IMR-90 (cell line): ENCODE data around the gene VOPP1. TPM values are rescaled to one million over a fixed set of nuclear protein-coding genes. Genes with fewer than 3 reads are reported as not detected.

Source experiments
- ATAC-seq: fragments of 200-7000 bp; cut with Tn5 transposase; 2 replicates; pipeline ENCODE4 v1.9.1; 2020; ENCODE audit warnings: low read depth, mild to moderate bottlenecking, moderate library complexity
- BruUV-seq: library from RNA; stranded (reverse); fragments of 400-500 nt; replicated peaks from 2 replicates; lab custom pipeline; 2021; lab: Mats Ljungman, UMichigan
- CTCF ChIA-PET: fragments of 300-600 bp; formaldehyde crosslinking; extraction: SDS; loops from one replicate; lab custom pipeline; 2021; ENCODE audit warnings: antibody characterized with exemption; lab: Yijun Ruan, JAX
- POLR2A ChIA-PET: fragments of 300-600 bp; sonication (Branson Sonifier 250); formaldehyde crosslinking; loops from one replicate; lab custom pipeline; 2022; ENCODE audit warnings: antibody characterized with exemption; ENCODE audit not compliant: unreplicated experiment; lab: Charles Lee
- DNase-seq: peaks from one replicate; pipeline ENCODE4 v3.0.0; 2013
- H2AFZ ChIP-seq: replicated peaks from 2 replicates; pipeline ENCODE3; 2013; ENCODE audit warnings: low read length, mild to moderate bottlenecking; ENCODE audit not compliant: poor library complexity
- H2AK5ac ChIP-seq: 2 replicates; pipeline ENCODE4 v1.6.1; 2013; ENCODE audit warnings: low read depth, low read length, inconsistent platforms
- H2AK9ac ChIP-seq: replicated peaks from 2 replicates; pipeline ENCODE3; 2013; ENCODE audit warnings: mild to moderate bottlenecking, low read depth, low read length, moderate library complexity; ENCODE audit not compliant: poor library complexity
- H2BK120ac ChIP-seq: 2 replicates; pipeline ENCODE4 v1.6.1; 2013; ENCODE audit warnings: low read depth, low read length, inconsistent platforms
- H2BK15ac ChIP-seq: 3 replicates; pipeline ENCODE4 v1.6.1; 2013; ENCODE audit warnings: low read depth, low read length, inconsistent platforms
- H2BK20ac ChIP-seq: 2 replicates; pipeline ENCODE4 v1.6.1; 2013; ENCODE audit warnings: low read depth, mild to moderate bottlenecking, inconsistent platforms, low read length, moderate library complexity
- H2BK5ac ChIP-seq: 2 replicates; pipeline ENCODE4 v1.6.1; 2013; ENCODE audit warnings: mild to moderate bottlenecking, low read depth, low read length, inconsistent platforms; ENCODE audit not compliant: poor library complexity, severe bottlenecking
- H3K14ac ChIP-seq: replicated peaks from 2 replicates; pipeline ENCODE4 v1.6.1; 2013; ENCODE audit warnings: low read depth, low read length, inconsistent platforms
- H3K18ac ChIP-seq: 2 replicates; pipeline ENCODE4 v1.6.1; 2013; ENCODE audit warnings: low read depth, low read length, control low read depth
- H3K23ac ChIP-seq: 2 replicates; pipeline ENCODE4 v1.6.1; 2013; ENCODE audit warnings: low read depth, low read length, inconsistent platforms
- H3K27ac ChIP-seq: 2 replicates; pipeline ENCODE4 v1.5.1; 2013; ENCODE audit warnings: mild to moderate bottlenecking, control low read depth, low read length; ENCODE audit not compliant: insufficient read depth
- H3K27me3 ChIP-seq: 2 replicates; pipeline ENCODE4 v1.6.1; 2013; ENCODE audit warnings: low read length; ENCODE audit not compliant: control insufficient read depth, insufficient read depth
- H3K36me3 ChIP-seq: 2 replicates; pipeline ENCODE4 v1.6.1; 2013; ENCODE audit warnings: low read length, mixed read lengths; ENCODE audit not compliant: control insufficient read depth, insufficient read depth
- H3K4ac ChIP-seq: 2 replicates; pipeline ENCODE4 v1.6.1; 2013; ENCODE audit warnings: low read depth, low read length, inconsistent platforms
- H3K4me1 ChIP-seq: 2 replicates; pipeline ENCODE4 v1.6.1; 2013; ENCODE audit warnings: low read length, mixed read lengths; ENCODE audit not compliant: control insufficient read depth, insufficient read depth
- H3K4me2 ChIP-seq: 2 replicates; pipeline ENCODE4 v1.6.1; 2013; ENCODE audit warnings: low read depth, mild to moderate bottlenecking, control low read depth, low read length, moderate library complexity
- H3K4me3 ChIP-seq: 2 replicates; pipeline ENCODE4 v1.5.1; 2013; ENCODE audit warnings: low read depth, mild to moderate bottlenecking, control low read depth, low read length, moderate library complexity; ENCODE audit not compliant: insufficient read depth
- H3K56ac ChIP-seq: 2 replicates; pipeline ENCODE4 v1.6.1; 2013; ENCODE audit warnings: low read length, inconsistent platforms; ENCODE audit not compliant: insufficient read depth; ENCODE audit errors: extremely low read depth
- H3K79me1 ChIP-seq, 2 experiments: 2 replicates each; pipeline ENCODE4 v1.6.1; 2013; ENCODE audit warnings: low read length in 2 of 2, inconsistent platforms in 1 of 2, low read depth in 1 of 2
- H3K9ac ChIP-seq: 2 replicates; pipeline ENCODE4 v1.6.1; 2013; ENCODE audit warnings: low read depth, low read length, control low read depth
- H3K9me1 ChIP-seq: 2 replicates; pipeline ENCODE4 v1.6.1; 2013; ENCODE audit warnings: low read length, inconsistent platforms; ENCODE audit not compliant: insufficient read depth
- H3K9me3 ChIP-seq: 2 replicates; pipeline ENCODE4 v1.6.1; 2013; ENCODE audit warnings: low read length; ENCODE audit not compliant: control insufficient read depth, insufficient read depth
- H4K20me1 ChIP-seq: 2 replicates; pipeline ENCODE4 v1.6.1; 2013; ENCODE audit warnings: low read length, inconsistent platforms; ENCODE audit not compliant: insufficient read depth
- H4K5ac ChIP-seq: 2 replicates; pipeline ENCODE4 v1.6.1; 2013; ENCODE audit warnings: mild to moderate bottlenecking, low read depth, low read length, control low read depth
- H4K8ac ChIP-seq, 2 experiments: 2 replicates each; pipeline ENCODE4 v1.6.1; 2013; ENCODE audit warnings: low read depth in 2 of 2, low read length in 2 of 2, control low read depth in 1 of 2, inconsistent platforms in 1 of 2
- H4K91ac ChIP-seq: 2 replicates; pipeline ENCODE4 v1.6.1; 2013; ENCODE audit warnings: low read depth, low read length, inconsistent platforms; ENCODE audit not compliant: insufficient read depth
- BHLHE40 ChIP-seq: fragments of 150-350 bp; IDR thresholded peaks from 2 replicates; pipeline ENCODE4 v1.6.1; 2016; ENCODE audit warnings: mild to moderate bottlenecking, low read depth, low read length
- CEBPB ChIP-seq: IDR thresholded peaks from 2 replicates; pipeline ENCODE4 v1.6.1; 2012; ENCODE audit warnings: low read depth, low read length, improper control_type of control experiment
- CHD1 ChIP-seq: IDR thresholded peaks from 2 replicates; pipeline ENCODE4 v1.6.1; 2012; ENCODE audit warnings: low read depth, low read length, improper control_type of control experiment
- CTCF ChIP-seq: conservative IDR thresholded peaks from 2 replicates; pipeline ENCODE4 v1.5.1; 2012; ENCODE audit warnings: mild to moderate bottlenecking, low read depth, low read length, improper control_type of control experiment
- ELK1 ChIP-seq: fragments of 150-350 bp; IDR thresholded peaks from 2 replicates; pipeline ENCODE4 v1.6.1; 2016; ENCODE audit warnings: low read depth, mild to moderate bottlenecking, low read length, moderate library complexity, borderline replicate concordance
- FOS ChIP-seq: fragments of 150-350 bp; IDR thresholded peaks from 2 replicates; pipeline ENCODE4 v1.6.1; 2016; ENCODE audit warnings: low read depth, low read length
- MAFK ChIP-seq: IDR thresholded peaks from 2 replicates; pipeline ENCODE4 v1.6.1; 2012; ENCODE audit warnings: low read depth, low read length, improper control_type of control experiment
- MAZ ChIP-seq: IDR thresholded peaks from 2 replicates; pipeline ENCODE4 v1.6.1; 2012; ENCODE audit warnings: low read depth, mild to moderate bottlenecking, low read length, improper control_type of control experiment, moderate library complexity, borderline replicate concordance
- MXI1 ChIP-seq: IDR thresholded peaks from 2 replicates; pipeline ENCODE4 v1.6.1; 2012; ENCODE audit warnings: low read depth, mild to moderate bottlenecking, low read length, moderate library complexity, borderline replicate concordance
- NFE2L2 ChIP-seq: fragments of 150-350 bp; IDR thresholded peaks from 2 replicates; pipeline ENCODE4 v1.6.1; 2016; ENCODE audit warnings: low read depth, mild to moderate bottlenecking, low read length
- POLR2A ChIP-seq: IDR thresholded peaks from 2 replicates; pipeline ENCODE4 v1.6.1; 2012; ENCODE audit warnings: mild to moderate bottlenecking, low read depth, low read length
- RAD21 ChIP-seq: IDR thresholded peaks from 2 replicates; pipeline ENCODE4 v1.6.1; 2012; ENCODE audit warnings: low read length, improper control_type of control experiment
- RCOR1 ChIP-seq: IDR thresholded peaks from 2 replicates; pipeline ENCODE4 v1.6.1; 2012; ENCODE audit warnings: mild to moderate bottlenecking, low read length, improper control_type of control experiment; ENCODE audit not compliant: insufficient replicate concordance
- RFX5 ChIP-seq: IDR thresholded peaks from 2 replicates; pipeline ENCODE4 v1.8.0; 2012; ENCODE audit warnings: low read depth, mild to moderate bottlenecking, low read length, moderate library complexity
- SMC3 ChIP-seq: fragments of 150-350 bp; IDR thresholded peaks from 2 replicates; pipeline ENCODE4 v1.6.1; 2016; ENCODE audit warnings: low read depth, mild to moderate bottlenecking, antibody characterized with exemption, low read length, moderate library complexity
- USF2 ChIP-seq: fragments of 150-350 bp; IDR thresholded peaks from 2 replicates; pipeline ENCODE4 v1.6.1; 2017; ENCODE audit warnings: mild to moderate bottlenecking, antibody characterized with exemption, low read length, low read depth
- WGBS, 2 experiments: methylation state at CpG; one replicate each; pipeline versions ENCODE4 v1.1.5 to v1.1.7; 2013; ENCODE audit warnings: missing lambda C conversion rate in 2 of 2; ENCODE audit not compliant: insufficient read length in 1 of 2; ENCODE audit errors: extremely low coverage in 2 of 2; 5-methylcytosine and 5-hydroxymethylcytosine counted together
- dilution Hi-C: fragments of 300-500 bp; cut with HindIII; formaldehyde crosslinking; loops from one replicate; pipeline ENCODE4 v1.14.3; 2018; ENCODE audit warnings: low sequenced_read_pairs; ENCODE audit not compliant: unreplicated experiment
- in situ Hi-C: fragments of 300-500 bp; cut with MboI; formaldehyde crosslinking; loops from 3 replicates; pipeline ENCODE4 v1.14.3; 2019; ENCODE audit warnings: low sequenced_read_pairs, inconsistent platforms, mixed read lengths
- intact Hi-C: fragments of 100-400 bp; cut with micrococcal nuclease; formaldehyde crosslinking; loops from 2 replicates; pipeline ENCODE4 v1.10.0; 2022
- polyA plus RNA-seq, 3 experiments: library from polyadenylated mRNA; depleted of rRNA; stranded (reverse); fragments of >200 nt; gene quantifications; 2 replicates each; pipeline ENCODE4 v1.2.3, GENCODE V29; 2012; ENCODE audit warnings: low replicate concordance in 1 of 3
- total RNA-seq: library from RNA; depleted of rRNA; stranded (reverse); fragments of >200 nt; gene quantifications from 2 replicates; pipeline ENCODE4 v1.2.3, GENCODE V29; 2012

The VOPP1 gene
- total and polyA plus RNA-seq, 2 of the 4 experiments (the other 2 are of a cell fraction) = 60.2 to 94.5 TPM

- Histone ChIP-seq H3K27me3 (no peaks in the 10 kb centered on the region), H3K14ac (no peak overlapping the region), H3K18ac (no peak overlapping the region), H4K8ac (no peak overlapping the region), H2AK5ac (no peak overlapping the region), H3K4ac (no peak overlapping the region), H2BK5ac (no peak overlapping the region), H3K79me1 (peaks cover 28 to 97% of the 10 kb centered on the region in 2 experiments), H4K5ac (no peak overlapping the region), H3K4me1 (peaks cover 29% of the 10 kb centered on the region), H3K23ac (no peak overlapping the region), H3K9me3 (no peaks in the 10 kb centered on the region), H4K20me1 (peaks cover 97% of the 10 kb centered on the region), H2BK15ac (no peak overlapping the region), H3K9ac (no peak overlapping the region), H2BK120ac (no peak overlapping the region), H4K91ac (no peak overlapping the region), H3K4me2 (no peak overlapping the region), H3K4me3 (no peak overlapping the region), H3K36me3 (no peaks in the 10 kb centered on the region; the same call in 1 of the 2 replicates), H3K9me1 (peaks cover 57% of the 10 kb centered on the region), H2AFZ (no peak overlapping the region), H3K56ac (no peak overlapping the region), H2AK9ac (no peak overlapping the region), H2BK20ac (no peak overlapping the region), H3K27ac (no peak overlapping the region)
- WGBS, 2 experiments = 100% methylated on average over 7 of the region's 15 CpGs; no CpG with 5 or more reads in 1 of the 2 experiments
- no peak for ATAC-seq
- intact Hi-C loops (no loop called here), dilution Hi-C loops (no loop called here), in situ Hi-C loops (loop anchor here (25.0 kb wide), 1 partner anchor 788 kb away; the partner anchor contains the start of gene SEC61G)
- TF ChIP-seq RFX5 = no peak
- no peak for TF ChIP-seq RAD21
- no peak for TF ChIP-seq ELK1
- TF ChIP-seq CHD1 = no peak
- no peak for TF ChIP-seq SMC3
- TF ChIP-seq USF2 = no peak
- TF ChIP-seq CTCF = no peak
- TF ChIP-seq RCOR1 = no peak
- no peak for TF ChIP-seq MAFK
- TF ChIP-seq FOS = no peak
- no peak for TF ChIP-seq CEBPB
- TF ChIP-seq MAZ = no peak
- TF ChIP-seq NFE2L2 = no peak
- TF ChIP-seq BHLHE40 = no peak
- no peak for TF ChIP-seq MXI1
- no peak for TF ChIP-seq POLR2A
- ChIA-PET CTCF (no interaction called here), POLR2A (no interaction called here)
- no TSS peak for BruUV-seq
- no peak for DNase-seq
Measured at GRCh38 chr7:55550010-55550663, 22.2 kb downstream of the VOPP1 start.
